GM23248 (cell line): ENCODE data around the gene SRP9. TPM values are rescaled to one million over a fixed set of nuclear protein-coding genes. Genes with fewer than 3 reads are reported as not detected.
"Not testable (repeated sequence)": the region's sequence is repeated elsewhere in the genome, so short reads cannot be mapped to it uniquely, and the experiment has no call there.

ENCODE experiments used
- DNase-seq: peaks from one replicate; pipeline ENCODE4 v3.0.0-alpha.2; 2015
- H2AFZ ChIP-seq: fragments of 200-600 bp; sonication (generic); 2 replicates; pipeline ENCODE4 v1.6.1; 2016; ENCODE audit warnings: antibody characterized with exemption
- H3F3A ChIP-seq: fragments of 200-600 bp; sonication (generic); 2 replicates; pipeline ENCODE4 v1.6.1; 2016; ENCODE audit warnings: mild to moderate bottlenecking, antibody characterized with exemption, mixed run types; ENCODE audit not compliant: insufficient read depth
- H3K27ac ChIP-seq: fragments of 200-600 bp; sonication (generic); 2 replicates; pipeline ENCODE4 v1.5.1; 2016; ENCODE audit warnings: mild to moderate bottlenecking
- H3K27me3 ChIP-seq: fragments of 200-600 bp; sonication (generic); replicated peaks from 2 replicates; pipeline ENCODE4 v1.6.1; 2016; ENCODE audit warnings: mild to moderate bottlenecking; ENCODE audit not compliant: insufficient read depth
- H3K36me3 ChIP-seq: fragments of 200-600 bp; sonication (generic); 2 replicates; pipeline ENCODE4 v1.6.1; 2016; ENCODE audit warnings: low read depth, mild to moderate bottlenecking
- H3K4me1 ChIP-seq: fragments of 200-600 bp; sonication (generic); 2 replicates; pipeline ENCODE4 v1.6.1; 2016; ENCODE audit warnings: mild to moderate bottlenecking; ENCODE audit not compliant: insufficient read depth
- H3K4me2 ChIP-seq: fragments of 200-600 bp; sonication (generic); one replicate; pipeline ENCODE4 v1.6.1; 2016; ENCODE audit warnings: mild to moderate bottlenecking; ENCODE audit not compliant: unreplicated experiment
- H3K4me3 ChIP-seq: fragments of 200-600 bp; sonication (generic); 2 replicates; pipeline ENCODE4 v1.5.1; 2016; ENCODE audit warnings: mild to moderate bottlenecking
- H3K79me2 ChIP-seq: fragments of 200-600 bp; sonication (generic); 2 replicates; pipeline ENCODE4 v1.6.1; 2016; ENCODE audit warnings: mild to moderate bottlenecking; ENCODE audit not compliant: insufficient read depth
- H3K9ac ChIP-seq: fragments of 200-600 bp; sonication (generic); 2 replicates; pipeline ENCODE4 v1.6.1; 2016; ENCODE audit warnings: mild to moderate bottlenecking
- H3K9me2 ChIP-seq: fragments of 200-600 bp; sonication (generic); 2 replicates; pipeline ENCODE4 v1.6.1; 2016; ENCODE audit warnings: mixed run types, mild to moderate bottlenecking, moderate library complexity; ENCODE audit not compliant: insufficient read depth
- H3K9me3 ChIP-seq: fragments of 200-600 bp; sonication (generic); one replicate; pipeline ENCODE4 v1.6.1; 2017; ENCODE audit warnings: low read depth
- H4K20me1 ChIP-seq: fragments of 200-600 bp; sonication (generic); 2 replicates; pipeline ENCODE4 v1.6.0; 2016; ENCODE audit not compliant: insufficient read depth
- EZH2 ChIP-seq: fragments of 200-600 bp; sonication (generic); IDR thresholded peaks from 2 replicates; pipeline ENCODE4 v1.6.1; 2018; ENCODE audit warnings: antibody characterized with exemption, mild to moderate bottlenecking; ENCODE audit not compliant: insufficient read depth, poor library complexity, severe bottlenecking
- EZH2phosphoT487 ChIP-seq: fragments of 200-600 bp; sonication (generic); IDR thresholded peaks from 2 replicates; pipeline ENCODE4 v1.6.1; 2018; ENCODE audit warnings: antibody characterized with exemption, moderate library complexity, mild to moderate bottlenecking, low read depth; ENCODE audit not compliant: insufficient read depth
- WGBS, 2 experiments: methylation state at CpG; one replicate each; pipeline ENCODE4 v1.1.6; 2015 to 2017; ENCODE audit warnings: low lambda C conversion rate in 2 of 2, low coverage in 1 of 2; ENCODE audit errors: missing lambda C conversion rate in 2 of 2; 5-methylcytosine and 5-hydroxymethylcytosine counted together
- in situ Hi-C: fragments of 300-500 bp; cut with MboI; formaldehyde crosslinking; loops from 2 replicates; pipeline ENCODE4 v1.15.0; 2020
- polyA plus RNA-seq: library from polyadenylated mRNA; unstranded; fragments of >200 nt; fragmentation: Nextera tagmentation; extraction: Ambion mirVana; gene quantifications from 2 replicates; pipeline ENCODE4 v1.2.1, GENCODE V29; 2016
- total RNA-seq: library from RNA; depleted of rRNA; stranded (reverse); fragments of >200 nt; shearing (Covaris generic); gene quantifications from 2 replicates; pipeline ENCODE4 v1.2.3, GENCODE V29; 2014

Gene SRP9
- total and polyA plus RNA-seq, 2 experiments from 2014 or later: 321 to 415 TPM

DNA sequence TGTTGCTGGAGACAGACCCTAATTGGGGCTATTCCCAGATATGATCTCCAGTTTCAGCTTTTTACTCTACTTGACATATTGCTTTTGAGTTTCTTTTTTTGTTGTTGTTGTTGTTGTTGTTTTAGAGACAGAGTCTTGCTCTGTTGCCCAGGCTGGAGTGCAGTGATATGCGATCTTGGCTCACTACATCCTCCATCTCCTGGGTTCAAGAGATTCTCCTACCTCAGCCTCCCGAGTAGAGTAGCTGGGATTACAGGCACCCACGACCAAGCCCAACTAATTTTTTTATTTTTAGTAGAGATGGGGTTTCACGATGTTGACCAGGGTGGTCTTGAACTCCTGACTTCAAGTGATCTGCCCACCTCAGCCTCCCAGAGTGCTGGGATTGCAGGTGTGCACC is 1.3 kb upstream of the SRP9 start:
- no peaks in the 10 kb centered on the region for H3K36me3 ChIP-seq
- no peak overlapping the region for H3K9ac ChIP-seq
- no peaks in the 10 kb centered on the region for H4K20me1 ChIP-seq
- no peak overlapping the region for H3K27ac ChIP-seq
- H3K4me2 ChIP-seq: no peak overlapping the region
- peaks cover 35% of the 10 kb centered on the region for H3K4me1 ChIP-seq
- H3F3A ChIP-seq: peaks cover 10% of the 10 kb centered on the region
- no peak overlapping the region for H3K4me3 ChIP-seq
- DNase-seq: no peak
- TF ChIP-seq EZH2: no peak
- TF ChIP-seq EZH2phosphoT487: no peak
- WGBS, 2 experiments: 86 to 87% methylated on average over 4 of the region's 4 CpGs
- H3K9me2 ChIP-seq: no peaks in the 10 kb centered on the region
- in situ Hi-C loops: loop anchor here (10.0 kb wide), 2 partner anchors 231 to 301 kb away; no protein-coding TSS in a partner anchor
- H3K79me2 ChIP-seq: peaks cover 38% of the 10 kb centered on the region
- no peaks in the 10 kb centered on the region for H3K9me3 ChIP-seq
- peak overlapping the region; percentile 99; the same call in 1 of the 2 replicates for H2AFZ ChIP-seq
- H3K27me3 ChIP-seq: no peaks in the 10 kb centered on the region

DNA sequence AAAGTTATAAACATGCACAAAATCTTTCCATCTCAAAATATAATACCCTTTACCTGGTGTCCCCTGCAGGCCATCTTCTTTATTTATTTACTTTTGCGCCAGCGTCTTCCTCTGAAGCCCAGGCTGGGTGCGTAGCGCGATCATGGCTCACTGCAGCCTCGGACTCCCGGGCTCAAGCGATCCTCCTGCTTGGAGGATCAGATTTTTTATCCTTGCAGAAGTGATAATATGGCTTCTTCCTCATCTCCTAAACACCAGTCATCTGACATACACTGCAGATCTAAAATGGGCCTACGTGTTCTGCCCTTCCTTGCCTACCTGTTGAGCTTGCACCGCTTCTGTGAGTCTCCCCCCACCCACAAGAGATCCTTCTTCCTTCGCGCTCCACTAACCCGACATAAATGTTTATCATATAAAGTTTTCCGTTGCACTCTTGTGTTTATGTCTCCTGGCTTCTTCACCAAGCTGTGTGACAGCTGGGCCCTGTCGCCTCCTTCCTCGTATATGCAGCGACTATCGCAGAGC is 506 bp upstream of the SRP9 start:
- no peak for TF ChIP-seq EZH2phosphoT487
- no peak for TF ChIP-seq EZH2
- WGBS, 2 experiments: 6 to 8% methylated on average over 18 of the region's 18 CpGs
- DNase-seq: peak; percentile 61
- in situ Hi-C loops: loop anchor here (10.0 kb wide), 2 partner anchors 232 to 302 kb away; no protein-coding TSS in a partner anchor
- Histone ChIP-seq H3K27ac (peak overlapping the region; percentile 94), H3K36me3 (no peaks in the 10 kb centered on the region), H3K27me3 (no peaks in the 10 kb centered on the region), H3K4me1 (peaks cover 35% of the 10 kb centered on the region), H3K9ac (peak overlapping the region; percentile 99), H3K9me3 (no peaks in the 10 kb centered on the region), H2AFZ (peak overlapping the region; percentile 99), H3K79me2 (peaks cover 46% of the 10 kb centered on the region), H3K4me2 (peak overlapping the region; percentile 99), H3K9me2 (no peaks in the 10 kb centered on the region), H3F3A (peaks cover 10% of the 10 kb centered on the region), H3K4me3 (peak overlapping the region; percentile 100), H4K20me1 (no peaks in the 10 kb centered on the region)

DNA sequence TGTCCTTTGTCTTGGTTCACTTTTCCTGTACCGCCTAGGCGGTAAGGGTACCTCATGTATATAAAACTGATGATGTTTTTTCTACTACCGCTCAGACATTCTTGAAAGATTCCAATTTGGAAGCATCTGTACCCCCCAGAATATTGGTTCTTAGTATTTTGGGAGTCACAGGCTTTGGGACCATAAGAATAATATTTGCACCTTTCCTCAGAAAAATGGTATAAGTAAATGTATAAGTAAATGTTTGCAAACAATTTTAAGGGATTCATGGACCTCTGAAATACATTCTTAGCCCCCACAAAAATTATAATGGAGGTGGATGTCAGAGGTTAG is 677 bp downstream of the SRP9 start:
- Histone ChIP-seq H3K9ac (peak overlapping the region; percentile 99), H3K9me3 (no peaks in the 10 kb centered on the region), H4K20me1 (peaks cover 3% of the 10 kb centered on the region; the same call in 1 of the 2 replicates), H3K4me1 (peaks cover 31% of the 10 kb centered on the region), H3K79me2 (peaks cover 58% of the 10 kb centered on the region), H3F3A (peaks cover 10% of the 10 kb centered on the region), H3K27me3 (no peaks in the 10 kb centered on the region), H3K4me2 (peak overlapping the region; percentile 99), H3K4me3 (peak overlapping the region; percentile 100), H2AFZ (peak overlapping the region; percentile 85), H3K27ac (peak overlapping the region; percentile 94), H3K36me3 (no peaks in the 10 kb centered on the region), H3K9me2 (no peaks in the 10 kb centered on the region)
- no peak for DNase-seq
- TF ChIP-seq EZH2phosphoT487 (no peak), EZH2 (no peak)
- 0 to 2% methylated on average over 3 of the region's 3 CpGs for WGBS, 2 experiments
- in situ Hi-C loops: loop anchor here (10.0 kb wide), 2 partner anchors 234 to 304 kb away; no protein-coding TSS in a partner anchor

DNA sequence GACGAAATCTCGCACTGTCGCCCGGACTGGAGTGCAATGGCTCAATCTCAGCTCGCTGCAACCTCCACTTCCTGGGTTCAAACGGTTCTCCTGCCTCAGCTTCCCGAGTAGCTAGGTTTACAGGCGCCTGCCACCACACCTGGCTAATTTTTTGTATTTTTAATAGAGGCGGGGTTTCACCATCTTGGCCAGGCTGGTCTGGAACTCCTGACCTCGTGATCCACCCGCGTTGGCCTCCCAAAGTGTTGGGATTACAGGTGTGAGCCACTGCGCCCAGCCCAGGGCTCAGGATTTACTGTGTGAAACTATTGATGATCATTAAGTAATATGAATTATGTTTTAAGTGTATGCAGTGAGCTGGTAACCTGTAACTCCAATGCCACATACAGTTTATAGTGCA is 1.5 kb downstream of the SRP9 start:
- in situ Hi-C loops: loop anchor here (10.0 kb wide), 2 partner anchors 234 to 304 kb away; no protein-coding TSS in a partner anchor

More for the DNA sequence above, 1.5 kb downstream of the SRP9 start:
- peak overlapping the region; percentile 99 for H3K9ac ChIP-seq
- H2AFZ ChIP-seq, H3K9me2 ChIP-seq, H3K36me3 ChIP-seq, H3K27me3 ChIP-seq, H3K9me3 ChIP-seq, H4K20me1 ChIP-seq, DNase-seq: not testable (repeated sequence)
- WGBS, 2 experiments: 28 to 29% methylated on average over 12 to 13 of the region's 13 CpGs
- H3K4me3 ChIP-seq: peak overlapping the region; percentile 100
- H3K27ac ChIP-seq: peak overlapping the region; percentile 94; the same call in 1 of the 2 replicates
- peaks cover 10% of the 10 kb centered on the region for H3F3A ChIP-seq
- peaks cover 67% of the 10 kb centered on the region for H3K79me2 ChIP-seq
- H3K4me1 ChIP-seq: peaks cover 28% of the 10 kb centered on the region
- H3K4me2 ChIP-seq: peak overlapping the region; percentile 99
